GM21526 (cell line): Measurements from ENCODE around the gene CYP27C1.
A peak's percentile ranks its signal among the peaks of the same experiment; 100 is the strongest.
"Not testable (repeated sequence)": the region's sequence is repeated elsewhere in the genome, so short reads cannot be mapped to it uniquely, and the experiment has no call there.

Source experiments
- ATAC-seq: cut with Tn5 transposase; IDR thresholded peaks from one replicate; pipeline ENCODE4 v1.9.1; 2021; ENCODE audit warnings: moderate library complexity; ENCODE audit not compliant: unreplicated experiment, low FRiP score

Gene CYP27C1

DNA sequence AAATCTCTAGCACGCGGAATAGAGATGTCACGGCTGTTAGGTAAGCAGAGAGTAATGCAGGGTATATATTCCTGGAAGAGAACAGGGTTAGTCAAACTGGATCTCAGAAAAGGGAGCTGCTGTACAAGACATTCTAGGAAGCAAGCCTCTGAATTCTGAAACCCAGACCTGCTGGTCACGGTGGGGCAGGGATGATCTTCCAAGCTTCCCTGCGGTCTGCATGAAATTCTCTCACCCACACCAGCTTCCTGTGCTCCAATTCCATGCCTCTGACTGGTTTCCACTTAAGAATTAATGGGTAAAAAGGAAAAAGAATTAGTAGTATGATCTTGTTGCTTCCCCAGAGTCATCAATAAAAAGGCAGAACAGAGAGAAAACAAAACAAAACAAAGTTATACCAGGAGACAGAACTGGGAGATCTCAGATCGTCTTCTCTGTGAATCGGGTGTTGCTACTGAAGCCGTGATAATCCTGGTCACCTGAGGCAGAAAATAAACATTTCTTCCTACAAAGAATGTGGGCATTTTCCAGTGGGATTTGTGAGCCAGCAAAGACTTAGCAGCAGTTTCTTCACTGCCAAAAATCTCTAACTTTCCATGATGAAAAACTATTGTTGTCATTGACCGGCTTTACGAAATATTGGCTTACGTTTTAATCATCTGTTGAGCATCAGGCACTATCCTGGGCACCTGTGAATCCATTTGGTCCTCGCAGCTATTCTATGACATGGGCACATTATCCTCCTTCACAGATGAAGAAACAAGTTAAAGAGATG is 5.3 kb upstream of the CYP27C1 start:
- ATAC-seq = no peak

DNA sequence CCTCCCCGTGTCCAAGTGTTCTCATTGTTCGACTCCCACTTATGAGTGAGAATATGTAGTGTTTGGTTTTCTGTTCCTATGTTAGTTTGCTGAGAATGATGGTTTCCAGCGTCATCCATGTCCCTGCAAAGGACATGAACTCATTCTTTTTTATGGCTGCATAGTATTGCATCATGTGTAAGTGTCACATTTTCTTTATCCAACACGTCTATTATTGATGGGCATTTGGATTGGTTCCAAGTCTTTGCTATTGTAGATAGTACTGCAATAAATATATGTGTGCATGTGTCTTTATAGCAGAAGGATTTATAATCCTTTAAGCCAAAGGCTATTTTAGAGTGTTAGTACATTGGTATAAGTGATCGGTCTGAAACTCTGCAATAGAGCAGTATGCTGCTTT is 4.0 kb upstream of the CYP27C1 start:
- ATAC-seq = not testable (repeated sequence)

DNA sequence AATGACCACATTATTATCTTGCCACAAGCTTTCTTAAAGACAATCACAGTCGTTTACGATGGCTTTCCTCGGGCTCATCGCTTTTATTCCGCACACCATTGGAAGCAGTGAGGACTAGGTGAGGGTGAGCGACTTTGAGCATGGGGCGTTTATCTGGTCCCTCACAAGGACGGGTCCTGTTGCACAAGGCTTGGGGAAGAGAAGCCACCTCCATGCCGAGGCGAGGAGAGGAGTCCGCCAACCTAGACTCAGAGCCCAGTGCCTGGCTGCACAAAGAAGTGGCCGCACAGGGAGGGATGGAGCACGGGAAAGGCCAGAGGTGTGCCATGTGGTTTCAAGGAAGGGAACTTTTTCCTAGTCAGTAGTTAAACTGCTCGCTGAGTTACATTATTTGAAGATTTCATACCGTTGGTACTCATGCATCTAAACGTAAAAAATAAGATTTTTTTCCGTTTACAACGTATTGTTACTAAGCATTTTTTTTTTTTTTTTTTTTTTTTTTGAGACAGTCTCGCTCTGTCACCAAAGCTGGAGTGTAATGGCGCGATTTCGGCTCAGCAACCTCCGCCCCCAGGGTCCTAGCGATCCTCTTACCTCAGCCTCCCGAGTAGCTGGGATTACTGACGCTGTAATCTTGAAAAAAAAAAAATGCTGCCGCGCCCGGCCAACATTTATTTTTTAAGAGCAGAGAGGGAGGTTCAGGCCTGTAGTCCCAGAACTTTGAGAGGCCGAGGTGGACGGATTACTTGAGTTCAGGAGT is 849 bp upstream of the CYP27C1 start:
- no peak for ATAC-seq

DNA sequence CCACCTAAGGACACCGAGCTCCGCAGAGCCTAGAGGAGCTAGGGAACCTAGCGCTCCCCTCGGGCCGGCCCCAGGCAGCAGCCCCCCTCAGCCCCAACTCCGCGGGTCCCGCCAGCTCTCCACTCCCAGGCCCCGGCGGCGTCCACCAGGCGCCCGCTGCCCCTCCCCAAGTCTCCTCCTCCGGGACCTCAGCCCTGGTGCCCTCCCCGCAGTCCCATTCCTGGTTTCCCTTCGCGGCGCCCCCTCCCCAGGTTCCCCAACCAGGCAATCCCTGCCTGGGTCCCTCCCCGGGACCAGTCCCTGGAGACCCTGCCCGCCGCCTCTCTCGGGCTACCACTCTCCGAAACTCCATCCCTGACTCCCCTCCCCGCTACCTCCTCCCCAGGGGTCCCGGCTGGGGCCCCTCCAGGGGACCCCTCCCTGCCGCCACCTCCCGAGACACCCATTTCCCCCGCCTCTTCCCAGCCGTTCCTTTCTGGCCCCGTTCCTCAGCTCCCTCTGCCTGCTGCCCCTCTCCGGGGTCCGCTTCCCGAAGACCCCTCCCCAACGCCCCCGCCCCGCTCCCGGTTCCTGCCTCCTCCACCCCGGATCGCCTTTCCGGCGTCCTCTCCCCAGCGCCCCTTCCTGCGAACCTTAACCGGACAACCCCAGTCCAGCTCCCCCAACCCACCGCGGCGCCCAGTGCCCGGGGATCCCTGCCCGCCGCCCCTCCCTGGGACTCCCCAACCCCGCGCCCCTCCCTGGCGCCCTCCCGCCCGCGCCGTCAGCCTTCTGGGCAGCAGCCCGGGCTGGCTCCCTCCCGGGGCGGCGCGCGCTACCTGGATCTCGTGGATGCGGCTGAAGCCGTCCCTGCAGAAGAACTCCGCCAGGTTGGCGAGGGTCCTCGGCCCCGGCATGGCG is 678 bp downstream of the CYP27C1 start:
- ATAC-seq = no peak

DNA sequence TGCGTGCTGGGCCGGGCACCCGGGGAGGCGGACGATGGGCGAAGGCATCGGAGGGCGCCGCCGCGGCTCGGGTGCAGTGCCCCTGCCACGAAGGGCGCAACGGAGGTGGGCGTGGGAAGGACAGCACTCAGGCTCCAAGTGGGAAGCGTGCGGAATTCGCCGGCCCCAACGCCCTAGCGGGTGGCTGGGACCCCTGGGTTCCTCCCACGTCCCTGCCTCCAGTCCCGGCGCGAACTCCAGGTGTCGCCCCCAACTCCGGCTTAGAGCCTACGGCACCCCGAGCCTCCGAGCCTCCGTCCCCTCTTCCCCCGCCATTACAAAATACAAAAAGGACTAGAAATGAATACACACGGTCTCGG is 1.3 kb downstream of the CYP27C1 start:
- no peak for ATAC-seq

DNA sequence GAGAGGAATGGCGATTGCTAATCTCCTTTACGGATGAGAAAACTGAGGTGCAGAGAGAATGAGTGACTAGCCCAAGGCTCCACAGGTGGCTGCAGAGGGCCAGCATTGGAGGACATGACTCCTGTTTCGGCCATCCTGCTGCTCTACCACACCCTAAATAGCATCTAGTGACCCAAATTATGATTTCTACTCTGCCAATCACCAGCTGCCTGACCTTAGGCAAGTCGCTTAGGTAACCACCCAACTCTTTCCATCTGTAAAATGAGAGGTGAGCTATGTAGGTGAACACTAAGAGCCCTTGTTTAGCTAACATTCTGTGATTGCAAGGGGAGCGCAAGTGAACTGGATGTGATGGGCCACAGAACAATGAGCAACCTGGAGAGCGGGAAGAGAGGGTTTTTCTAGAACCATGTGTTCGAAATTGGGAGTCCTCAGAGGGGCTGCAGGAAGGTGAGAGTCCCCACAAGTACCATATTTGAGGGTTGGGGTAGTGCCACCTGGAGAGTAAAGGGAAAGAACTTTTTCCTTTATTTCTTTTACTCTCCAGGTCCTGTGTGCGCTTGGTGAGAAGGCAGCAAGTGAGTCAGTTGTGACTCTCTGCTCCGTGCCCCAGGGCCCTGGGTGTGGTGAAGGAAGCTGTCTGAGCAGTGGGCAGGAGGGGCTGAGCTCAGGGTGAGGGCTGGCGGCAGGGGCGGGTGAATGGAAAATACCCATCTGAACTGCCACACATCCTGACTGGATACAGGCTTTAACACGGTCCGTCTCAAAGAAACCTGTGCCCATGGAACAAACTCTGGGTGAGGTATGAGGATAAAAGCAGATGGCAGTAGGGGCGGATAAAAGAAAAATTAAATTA is 2.4 kb downstream of the CYP27C1 start:
- no peak for ATAC-seq

DNA sequence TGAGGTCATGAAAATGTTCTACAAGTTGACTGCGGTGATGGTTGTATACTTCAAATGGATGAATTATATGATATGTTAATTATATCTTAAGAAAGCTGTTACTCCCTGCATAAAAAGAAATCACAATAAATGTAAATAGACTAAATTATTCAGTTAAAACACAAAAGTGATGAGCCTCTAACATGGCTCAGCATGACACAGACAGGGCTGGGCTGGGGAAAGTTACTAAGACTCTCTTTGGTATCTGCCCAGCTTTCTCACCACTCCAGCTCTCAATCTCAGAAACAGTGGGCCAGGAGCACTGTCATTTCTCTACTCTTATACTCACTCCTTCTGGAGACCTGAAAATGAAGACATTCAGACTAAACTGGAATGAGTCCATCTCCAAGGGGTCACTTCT is 3.5 kb downstream of the CYP27C1 start:
- ATAC-seq = no peak

DNA sequence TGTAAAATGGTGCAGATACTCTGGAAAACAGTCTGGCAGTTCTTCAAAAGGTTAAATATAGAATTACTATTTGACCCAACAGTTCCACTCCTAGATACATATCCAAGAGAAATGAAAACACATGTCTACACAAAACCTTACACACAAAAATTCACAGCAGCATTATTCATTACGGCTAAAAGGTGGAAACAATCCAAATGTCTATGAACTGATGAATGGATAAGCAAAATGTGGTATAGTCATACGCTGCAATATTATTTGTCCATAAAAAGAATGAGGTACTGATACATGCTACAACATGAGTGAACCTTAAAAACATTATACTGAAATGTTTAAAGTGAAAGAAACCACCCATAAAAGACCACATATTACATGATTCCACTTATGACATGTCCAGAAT is 4.0 kb downstream of the CYP27C1 start:
- no peak for ATAC-seq

DNA sequence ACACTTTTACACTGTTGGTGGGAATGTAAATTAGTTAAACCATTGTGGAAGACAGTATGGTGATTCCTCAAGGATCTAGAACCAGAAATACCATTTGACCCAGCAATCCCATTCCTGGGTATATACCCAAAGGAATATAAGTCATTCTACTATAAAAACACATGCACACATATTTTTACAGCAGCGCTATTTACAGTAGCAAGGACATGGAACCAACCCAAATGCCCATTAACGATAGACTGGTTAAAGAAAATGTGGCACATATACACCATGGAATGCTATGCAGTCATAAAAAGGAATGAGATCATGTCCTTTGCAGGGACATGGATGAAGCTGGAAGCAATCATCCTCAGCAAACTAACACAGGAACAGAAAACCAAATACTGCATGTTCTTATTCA is 5.9 kb downstream of the CYP27C1 start:
- ATAC-seq = not testable (repeated sequence)

DNA sequence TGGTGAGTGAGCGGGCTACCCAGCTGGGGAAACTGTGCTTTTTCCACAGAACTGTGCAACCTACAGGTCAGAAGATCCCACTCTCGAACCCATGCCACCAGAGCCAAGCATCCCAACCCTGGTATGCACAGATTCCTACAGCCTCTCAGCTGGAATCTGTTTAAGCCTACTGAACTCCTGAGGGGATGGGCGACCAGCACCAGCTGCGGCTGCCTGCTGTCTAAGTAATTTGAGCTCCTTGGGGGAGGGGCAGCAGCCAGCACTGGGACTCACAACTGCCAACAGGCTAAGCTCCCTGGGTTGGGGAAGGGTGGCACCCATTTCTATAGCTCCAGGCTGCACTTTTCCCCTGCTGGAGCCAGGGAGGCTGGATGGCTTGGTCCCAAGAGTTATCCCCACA is 11.8 kb downstream of the CYP27C1 start:
- no peak for ATAC-seq

DNA sequence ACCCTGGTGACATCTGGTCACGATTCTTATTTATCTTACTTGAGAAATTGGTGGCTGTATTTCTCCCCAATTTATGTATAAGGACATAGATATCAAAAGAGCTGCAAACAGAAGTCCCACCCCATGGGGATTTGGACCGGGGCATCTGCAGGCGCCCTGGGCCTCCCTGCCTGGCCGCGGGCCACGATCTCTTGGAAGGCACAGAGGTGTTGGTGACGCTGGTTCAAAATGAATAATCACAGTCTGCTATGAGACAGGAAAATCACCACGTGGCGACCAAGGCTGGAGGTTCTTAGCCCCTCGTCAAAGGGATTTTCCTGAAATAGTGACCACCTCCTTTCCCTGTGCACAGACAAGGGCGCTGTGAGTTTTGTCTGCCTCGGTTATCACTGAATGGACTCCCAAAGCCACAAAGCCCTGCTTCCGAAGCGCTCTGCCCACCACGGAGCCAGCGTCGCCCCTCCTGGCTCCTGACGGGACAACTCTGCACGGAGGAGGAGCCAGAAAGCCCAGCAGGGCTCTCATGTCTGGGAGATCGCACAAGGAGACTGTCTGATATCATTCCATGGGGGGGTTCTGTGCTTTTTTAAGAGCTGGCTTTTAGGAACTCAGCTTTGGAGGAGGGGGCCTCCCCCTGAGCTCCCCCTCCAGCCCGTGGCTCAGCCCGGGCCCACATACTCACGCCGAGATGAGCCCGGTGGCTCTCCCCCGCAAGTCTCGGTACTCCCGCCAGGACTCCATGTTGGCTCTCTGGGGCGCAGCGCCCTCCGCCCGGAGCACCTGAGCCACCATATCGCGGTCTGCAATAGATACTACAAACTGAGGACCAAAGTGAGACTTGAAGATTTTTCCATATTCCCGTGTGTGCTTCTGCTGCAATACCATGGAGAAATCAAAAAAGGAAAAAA is 14.6 kb downstream of the CYP27C1 start:
- ATAC-seq = no peak

DNA sequence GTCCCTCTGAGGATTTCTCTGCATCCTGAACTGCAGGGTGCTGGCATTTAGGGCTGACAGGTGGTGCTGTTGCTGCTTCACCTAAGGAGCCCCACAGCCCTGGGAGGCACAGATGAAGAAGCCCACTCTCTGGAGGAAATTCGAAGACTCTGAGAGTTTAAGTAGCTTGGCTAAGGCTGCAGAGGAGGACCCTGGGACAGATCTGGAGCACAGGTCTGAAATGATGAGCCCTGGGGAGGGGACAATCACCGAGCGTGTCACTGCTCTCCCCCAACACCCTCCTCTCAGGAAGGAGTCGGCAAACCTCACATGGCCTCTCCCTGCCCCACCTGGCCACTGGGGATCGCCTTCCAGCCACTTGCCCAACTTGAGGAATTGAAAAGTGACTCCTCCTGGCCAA is 18.6 kb downstream of the CYP27C1 start:
- no peak for ATAC-seq

DNA sequence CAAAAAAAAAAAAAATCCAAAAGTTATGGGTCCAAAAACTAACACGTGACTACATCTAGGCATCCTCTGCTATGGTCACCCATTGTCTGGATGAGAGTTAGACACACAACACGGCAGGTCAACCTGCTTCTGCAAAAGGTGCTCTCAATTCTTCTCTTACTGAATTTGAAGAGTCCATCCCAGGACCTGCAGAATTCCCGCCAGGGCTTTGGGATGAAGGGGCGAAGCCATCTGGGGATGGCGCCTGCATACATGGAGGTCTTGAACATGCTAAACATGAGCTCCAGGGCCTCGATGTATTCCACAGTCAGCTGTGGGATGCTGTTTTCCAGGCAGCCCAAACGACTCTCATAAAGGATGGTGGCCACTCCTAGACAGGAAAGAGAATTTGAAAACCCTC is 19.1 kb downstream of the CYP27C1 start:
- no peak for ATAC-seq

DNA sequence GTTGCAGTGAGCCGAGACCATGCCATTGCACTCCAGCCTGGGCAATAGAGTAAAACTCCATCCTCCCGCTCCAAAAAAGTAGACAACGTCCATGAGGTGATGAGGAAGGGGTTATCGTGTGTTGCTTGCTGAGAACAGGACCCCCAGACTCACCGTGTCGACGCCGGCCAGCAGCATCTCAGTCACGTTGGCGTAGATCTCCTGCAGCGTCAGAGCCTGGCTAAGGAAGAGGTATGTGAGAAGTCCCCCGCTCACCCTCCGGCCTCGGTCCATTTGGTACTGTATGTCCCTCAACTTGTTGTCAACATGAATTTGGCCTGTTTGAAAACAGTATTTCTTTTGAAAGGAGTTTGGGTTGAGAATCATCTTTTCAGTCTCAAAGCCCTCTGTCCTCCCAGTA is 20.9 kb downstream of the CYP27C1 start:
- ATAC-seq = no peak

DNA sequence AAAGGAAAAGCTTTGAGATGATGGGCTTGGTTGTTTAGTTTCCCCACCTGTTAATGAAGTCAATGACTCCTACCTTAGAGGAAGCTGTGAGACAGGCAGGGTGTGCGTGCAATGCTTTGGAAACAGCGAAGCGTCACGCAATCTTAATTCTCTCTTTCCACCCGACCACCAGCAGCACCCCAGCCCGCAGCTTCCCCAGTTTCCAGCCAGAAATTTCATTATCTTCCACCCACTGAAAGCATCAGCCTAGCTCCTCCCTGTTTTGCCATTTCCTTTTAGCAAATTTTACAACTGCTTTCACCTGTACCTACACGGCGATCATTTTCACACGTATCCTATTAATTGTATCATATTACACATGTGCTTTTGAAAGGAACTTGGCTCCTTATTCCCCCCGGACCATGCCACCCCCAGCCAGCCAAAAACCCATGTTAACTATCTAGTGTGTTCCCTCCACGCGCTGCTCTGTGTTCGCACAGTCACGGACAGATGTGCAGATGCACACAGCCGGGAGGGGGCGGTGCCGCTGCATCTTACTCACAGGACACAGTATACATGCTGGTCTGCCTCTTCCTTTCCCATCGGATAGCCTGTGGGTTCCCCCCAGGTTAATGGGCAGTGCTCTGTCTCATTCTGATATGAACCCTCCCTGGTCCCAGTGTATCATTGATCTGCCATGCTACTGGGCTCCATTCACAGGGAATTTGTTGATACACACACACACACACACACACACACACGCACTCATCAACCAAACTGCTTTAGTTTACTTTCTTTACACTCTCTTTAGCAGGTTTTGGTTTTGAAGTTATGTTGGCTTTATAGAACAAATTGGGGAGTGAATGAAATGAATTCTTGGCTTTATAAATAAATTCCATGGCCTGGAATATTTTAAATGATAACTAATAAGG is 22.4 kb downstream of the CYP27C1 start:
- peak; percentile 81 for ATAC-seq

DNA sequence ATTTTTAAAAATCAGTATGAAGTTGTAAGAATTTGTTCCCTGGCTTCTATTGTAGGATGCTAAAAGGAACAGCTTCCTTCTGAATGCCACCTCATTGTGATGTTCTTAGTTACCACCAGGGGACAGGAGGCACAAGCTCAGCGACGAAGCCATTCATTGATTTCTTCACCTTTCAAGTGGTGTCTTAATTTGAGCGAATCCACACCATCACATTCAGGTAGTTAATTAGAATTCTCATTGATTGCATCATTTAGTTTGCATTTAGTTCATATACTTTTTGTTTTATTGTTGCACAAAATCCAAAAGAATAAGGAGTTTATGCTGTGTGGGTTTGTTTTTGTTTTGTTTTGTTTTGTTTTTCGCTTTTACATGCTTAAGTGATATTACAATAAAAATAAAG is 23.1 kb downstream of the CYP27C1 start:
- ATAC-seq = no peak

DNA sequence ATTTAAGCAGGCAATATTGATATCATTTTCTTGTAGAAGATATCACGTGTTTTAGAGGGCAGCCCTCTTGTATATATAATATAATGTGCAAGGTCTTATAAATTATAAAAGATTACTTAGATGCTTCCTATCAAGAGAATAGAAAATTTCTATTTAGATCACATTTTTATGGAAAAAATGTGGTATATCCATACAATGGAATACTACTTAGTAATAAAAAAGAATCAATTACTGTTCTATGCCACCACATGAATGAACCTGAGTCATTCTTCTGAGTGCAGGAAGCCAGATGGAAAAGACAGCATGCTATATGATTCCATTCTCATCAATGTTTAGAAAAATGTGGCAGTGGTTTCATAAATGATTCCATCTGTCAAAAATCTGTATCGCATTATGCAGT is 23.6 kb downstream of the CYP27C1 start:
- ATAC-seq = no peak
